HL-60 (cell line): Measurements from ENCODE around the gene SLC44A5.

Source experiments
- GABPA ChIP-seq: IDR thresholded peaks from 2 replicates; pipeline ENCODE4 v1.6.1; 2012; ENCODE audit warnings: low read depth
- TF ChIP-seq, protein P1 (sequence below): IDR thresholded peaks from one replicate; pipeline ENCODE4 v1.5.1; 2011; ENCODE audit warnings: low read length, control low read depth, inconsistent platforms; ENCODE audit not compliant: insufficient read depth

GRCh38 chr1:75471252-75471651 is 139.7 kb downstream of the SLC44A5 start:
- TF ChIP-seq, protein P1, sequence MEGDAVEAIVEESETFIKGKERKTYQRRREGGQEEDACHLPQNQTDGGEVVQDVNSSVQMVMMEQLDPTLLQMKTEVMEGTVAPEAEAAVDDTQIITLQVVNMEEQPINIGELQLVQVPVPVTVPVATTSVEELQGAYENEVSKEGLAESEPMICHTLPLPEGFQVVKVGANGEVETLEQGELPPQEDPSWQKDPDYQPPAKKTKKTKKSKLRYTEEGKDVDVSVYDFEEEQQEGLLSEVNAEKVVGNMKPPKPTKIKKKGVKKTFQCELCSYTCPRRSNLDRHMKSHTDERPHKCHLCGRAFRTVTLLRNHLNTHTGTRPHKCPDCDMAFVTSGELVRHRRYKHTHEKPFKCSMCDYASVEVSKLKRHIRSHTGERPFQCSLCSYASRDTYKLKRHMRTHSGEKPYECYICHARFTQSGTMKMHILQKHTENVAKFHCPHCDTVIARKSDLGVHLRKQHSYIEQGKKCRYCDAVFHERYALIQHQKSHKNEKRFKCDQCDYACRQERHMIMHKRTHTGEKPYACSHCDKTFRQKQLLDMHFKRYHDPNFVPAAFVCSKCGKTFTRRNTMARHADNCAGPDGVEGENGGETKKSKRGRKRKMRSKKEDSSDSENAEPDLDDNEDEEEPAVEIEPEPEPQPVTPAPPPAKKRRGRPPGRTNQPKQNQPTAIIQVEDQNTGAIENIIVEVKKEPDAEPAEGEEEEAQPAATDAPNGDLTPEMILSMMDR = no peak
- no peak for TF ChIP-seq GABPA
